Measurements from ENCODE around the gene ITGA3.
A peak's percentile ranks its signal among the peaks of the same experiment; 100 is the strongest.

The ITGA3 gene

DNA sequence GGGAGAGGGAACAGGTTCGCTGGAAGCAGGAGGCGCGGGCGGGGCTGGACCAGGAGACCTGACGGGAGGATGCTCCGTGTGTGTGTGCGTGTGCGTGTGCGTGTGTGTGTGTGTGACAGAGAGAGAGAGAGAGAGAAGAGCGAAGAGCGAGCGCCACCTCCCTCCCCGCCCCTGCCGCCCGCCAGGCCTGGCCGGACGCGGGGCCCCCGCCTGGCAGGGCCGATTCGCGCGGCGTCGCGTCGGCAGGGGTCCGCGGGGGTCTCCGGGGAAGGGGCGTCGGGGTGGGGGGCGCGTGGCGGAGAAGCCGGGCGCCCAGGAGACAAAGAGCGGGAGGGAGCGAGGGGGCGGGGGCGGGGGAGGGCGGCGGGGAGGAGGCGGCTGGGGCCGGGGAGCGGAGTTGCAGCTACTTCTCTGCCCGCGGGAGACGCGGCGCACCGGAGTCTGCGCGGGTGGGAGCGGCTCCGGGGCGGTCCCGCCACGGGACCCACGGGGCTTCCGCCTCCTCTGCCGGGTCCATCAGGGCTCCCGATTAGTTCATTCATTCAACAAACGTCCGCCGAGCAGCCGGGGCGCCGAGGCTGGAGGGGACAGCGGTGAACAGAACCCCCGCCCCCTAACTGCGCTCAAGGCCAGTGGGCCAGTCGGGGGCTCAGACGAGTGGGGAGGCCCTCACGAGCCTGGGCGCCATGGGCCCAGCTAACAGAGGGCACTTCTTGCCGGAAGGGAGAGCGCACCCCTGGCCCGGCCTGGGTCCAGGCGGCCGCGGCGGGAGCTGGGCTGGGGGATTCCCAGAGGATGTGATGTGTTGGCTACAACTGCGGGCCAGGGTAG is 74.0 kb downstream of the ITGA3 start, which contains the start of gene SAMD14:
SAMD14 (minus strand) TSS at position 433 of the 831 bp plus-strand sequence. CDS start 5,201 bp downstream, outside the sequence.
- peak; percentile 38 for DNase-seq (ENCODE audit: low spot score)

DNA sequence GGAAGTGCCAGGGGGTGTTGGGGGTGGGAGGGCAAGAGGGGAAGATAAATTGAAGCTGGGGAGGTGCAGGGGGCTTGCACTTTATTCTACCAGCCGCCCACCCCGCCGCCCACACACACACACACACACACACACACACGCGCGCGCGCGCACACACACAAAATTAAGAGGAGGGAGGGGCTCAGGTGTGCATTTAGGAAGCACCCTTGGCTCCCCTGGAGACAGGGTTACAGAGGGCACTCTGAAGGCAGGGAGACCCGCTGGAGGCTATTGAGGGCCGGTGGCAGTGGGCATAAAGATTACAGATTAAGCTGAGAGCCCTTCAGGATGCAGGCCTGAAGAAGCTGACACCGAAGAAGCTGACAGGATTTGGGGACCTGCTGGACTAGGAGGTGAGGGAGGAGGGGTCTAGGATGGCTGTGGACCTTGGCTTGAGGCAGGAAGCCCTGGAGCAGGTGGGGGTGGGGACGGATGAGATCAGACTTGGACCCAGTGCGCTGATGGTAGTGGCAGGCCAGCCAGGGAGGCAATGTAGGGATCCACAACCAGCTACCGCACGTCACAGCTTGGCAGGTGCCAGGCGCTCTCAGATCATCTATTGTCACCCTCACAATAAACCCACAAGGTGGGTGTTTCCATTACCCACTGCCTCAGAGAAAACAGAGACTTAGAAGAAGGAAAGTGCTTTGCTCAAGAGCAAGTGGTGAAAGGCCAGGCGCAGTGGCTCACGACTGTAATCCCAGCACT is 74.8 kb downstream of the ITGA3 start:
- DNase-seq (ENCODE audit: low spot score), result no peak

DNA sequence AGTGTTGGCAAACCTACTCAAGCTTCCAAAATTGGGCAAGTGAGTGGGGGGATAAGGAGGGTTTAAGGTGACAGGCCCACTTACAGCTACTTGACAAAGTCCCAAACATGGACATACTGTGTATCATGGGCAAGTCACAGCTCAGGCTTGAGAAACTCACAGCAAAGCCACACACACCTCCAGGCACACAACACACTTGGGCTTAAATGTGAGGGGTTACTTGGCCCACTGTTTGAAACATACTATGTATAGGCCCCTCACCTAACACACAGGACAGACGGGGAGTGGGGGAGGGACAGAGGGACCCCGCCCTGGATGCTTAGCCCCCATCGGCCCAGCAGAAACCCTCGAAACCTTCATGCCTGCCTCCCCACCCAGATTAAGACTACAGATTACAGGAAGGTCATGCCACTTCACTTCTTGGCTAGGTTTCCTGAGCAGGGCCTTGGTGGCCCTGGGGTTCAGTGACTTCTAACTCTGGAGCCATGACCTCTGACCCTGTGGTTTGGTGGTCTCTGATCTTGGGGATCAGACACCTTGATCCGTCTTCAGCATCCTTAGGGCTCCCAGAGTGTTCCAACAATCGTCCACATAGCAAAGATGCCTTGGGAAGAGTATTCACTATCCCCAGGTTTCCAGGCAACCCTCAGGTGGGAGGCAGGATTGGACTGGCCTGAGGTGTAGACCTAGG is 76.3 kb downstream of the ITGA3 start:
- no peak for DNase-seq (ENCODE audit: low spot score)

DNA sequence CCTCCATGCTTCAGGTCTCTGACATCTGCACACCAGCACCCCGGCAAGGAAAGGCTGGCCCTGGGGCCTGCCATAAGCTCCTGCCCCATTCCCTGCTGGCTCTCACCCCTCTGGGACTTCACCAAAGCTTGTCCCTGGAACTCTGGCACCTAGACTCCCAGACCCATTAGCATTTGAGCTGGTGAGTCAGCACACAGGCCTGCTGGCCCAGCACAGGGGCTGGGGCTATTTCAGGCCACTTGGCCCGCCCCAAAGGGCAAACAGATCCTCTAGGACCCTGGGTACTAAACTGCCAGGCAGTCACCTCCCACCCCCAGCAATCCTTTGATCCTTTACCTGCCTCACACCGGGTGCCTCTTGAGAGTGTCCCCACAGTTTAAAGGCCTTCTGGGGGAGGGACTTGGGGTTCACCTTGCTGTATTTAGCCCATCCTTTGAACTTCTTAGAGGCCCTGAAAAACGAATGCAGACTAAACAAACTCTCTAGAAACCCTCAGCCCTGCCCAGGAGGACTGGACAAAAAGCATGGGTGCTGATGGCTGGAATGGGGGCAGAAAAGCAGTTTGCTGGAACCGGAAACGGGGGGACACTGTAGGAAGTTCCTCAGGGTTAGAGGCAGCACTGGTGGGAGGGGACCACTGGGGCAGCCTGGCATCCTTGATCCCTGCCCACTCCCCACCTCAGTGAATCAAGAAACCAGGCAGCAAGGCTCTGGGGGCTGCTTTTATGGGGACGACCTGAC is 77.3 kb downstream of the ITGA3 start:
- DNase-seq (ENCODE audit: low spot score), result no peak

DNA sequence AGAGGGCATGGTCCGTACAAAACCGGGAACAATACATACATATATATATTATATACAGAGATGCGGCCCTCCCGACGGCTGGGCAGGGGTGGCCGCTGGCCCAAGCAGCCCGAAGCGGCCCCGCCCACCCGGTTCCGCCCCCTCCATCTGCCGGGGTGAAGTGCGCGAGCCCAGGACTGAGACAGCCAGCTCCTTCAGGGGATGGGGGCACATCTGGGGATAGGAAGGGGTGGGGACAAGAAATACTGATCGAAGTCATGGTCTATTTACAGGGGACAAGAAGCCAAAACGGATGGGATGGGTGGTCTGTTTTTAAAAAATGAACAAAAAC is 77.8 kb downstream of the ITGA3 start:
- no peak for DNase-seq (ENCODE audit: low spot score)

DNA sequence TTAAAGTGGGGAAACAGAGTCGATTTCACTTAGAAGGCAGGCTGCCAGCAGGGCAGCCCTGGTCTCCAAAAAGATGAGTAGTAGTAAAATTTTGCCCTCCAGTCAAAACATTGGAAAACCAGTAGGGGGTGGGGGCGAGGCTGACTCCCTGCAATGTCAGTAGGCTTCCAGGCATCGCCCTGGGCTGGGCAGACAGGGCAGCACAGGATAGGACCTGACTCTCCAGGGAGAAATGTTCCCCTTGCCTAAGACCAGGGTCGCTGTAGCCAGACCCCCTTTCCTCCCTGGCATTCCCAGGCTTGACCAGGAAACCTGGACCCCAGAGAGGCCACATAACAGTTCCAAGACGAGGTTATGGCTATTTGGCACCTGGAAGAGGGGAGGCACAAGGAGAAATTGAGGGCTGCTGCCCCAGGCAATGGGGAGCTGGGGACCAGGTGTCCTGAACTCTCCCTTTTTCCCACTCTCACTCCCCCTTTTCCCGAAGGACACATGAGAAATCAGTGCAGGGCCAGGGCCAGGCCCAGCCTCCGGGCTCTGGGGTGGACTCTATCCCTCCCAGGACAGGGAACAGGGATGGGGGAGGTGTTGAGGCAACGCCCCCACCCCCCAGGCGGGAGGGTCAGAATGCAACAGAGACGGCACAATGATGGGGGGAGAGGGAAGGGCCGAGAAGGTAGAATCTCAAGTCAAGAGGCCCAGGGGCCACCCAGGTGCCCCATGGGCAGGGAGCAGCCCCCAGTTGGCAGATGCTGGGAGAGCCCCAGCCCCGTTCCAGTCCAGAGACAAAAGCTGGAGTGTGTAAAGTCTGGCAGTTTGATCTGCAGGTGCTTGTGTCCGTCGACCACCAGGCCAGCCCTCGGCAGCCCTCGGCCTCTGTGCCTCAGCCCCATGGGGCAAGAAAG is 78.5 kb downstream of the ITGA3 start:
- no peak for DNase-seq (ENCODE audit: low spot score)

DNA sequence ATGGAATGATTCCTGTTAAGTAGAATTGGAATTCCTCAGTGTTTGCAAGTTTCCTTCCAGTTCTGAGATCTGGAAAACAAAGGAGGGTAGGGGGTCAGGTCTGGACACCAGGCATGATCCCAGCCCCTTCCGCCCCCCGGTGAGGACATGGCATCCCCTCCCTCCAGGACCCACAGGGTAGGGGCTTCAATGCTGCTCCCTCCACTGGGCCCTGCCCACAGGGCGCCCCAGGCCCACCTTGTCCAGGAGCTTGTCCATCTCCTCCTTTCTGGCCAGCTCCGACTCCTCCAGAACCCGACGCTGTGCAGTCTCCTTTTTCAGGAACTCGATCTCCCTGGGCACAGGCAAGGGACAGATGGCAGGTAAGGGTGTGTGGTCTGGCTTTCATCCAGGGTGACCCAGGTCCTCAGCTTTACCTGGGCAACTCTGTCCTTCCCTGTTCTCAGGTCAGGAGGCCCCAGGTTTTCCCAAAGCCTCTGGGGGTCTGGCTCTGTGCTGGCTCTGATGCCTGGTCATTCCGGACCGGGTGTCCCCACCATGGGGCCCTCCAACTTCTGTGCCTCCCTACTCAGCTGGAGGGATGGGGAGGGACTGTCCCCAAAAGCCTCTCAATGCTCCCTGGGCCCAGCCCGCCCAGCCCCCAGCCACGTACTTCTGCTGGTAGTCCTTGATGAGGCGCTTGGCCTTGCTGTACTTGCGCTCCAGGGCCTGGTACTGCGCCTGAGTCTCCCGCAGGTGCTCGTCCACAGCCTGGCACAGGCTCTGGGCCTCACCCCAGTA is 79.6 kb downstream of the ITGA3 start:
- no peak for DNase-seq (ENCODE audit: low spot score)

DNA sequence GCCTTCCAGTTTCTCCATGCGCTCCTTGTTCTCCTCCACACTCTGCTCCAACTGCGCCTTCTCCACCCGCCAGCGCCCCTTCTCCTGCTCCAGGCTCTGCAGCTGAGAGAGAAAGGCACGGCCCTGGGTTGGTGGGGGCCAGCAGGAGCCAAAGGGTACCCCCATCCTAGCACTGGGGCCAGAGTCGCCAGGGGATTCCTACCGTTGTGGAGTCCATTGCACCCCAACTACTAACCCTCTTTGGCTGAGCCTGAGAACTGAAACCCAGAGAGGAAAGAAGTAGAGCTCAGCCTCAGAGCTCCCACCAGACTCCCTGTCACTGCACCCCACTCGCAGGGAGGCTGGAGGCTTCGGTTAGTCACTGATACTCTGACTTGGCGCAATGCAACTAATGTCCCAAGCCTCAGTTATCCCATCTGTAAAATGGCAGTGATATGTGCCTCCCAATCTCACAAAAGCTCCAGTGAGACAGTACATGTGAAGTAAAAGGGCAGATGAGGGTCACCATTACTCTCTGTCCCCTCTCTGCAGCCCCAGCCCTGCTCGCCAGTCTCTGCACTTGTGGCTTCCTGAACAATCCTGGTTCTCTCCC is 80.3 kb downstream of the ITGA3 start:
- no peak for DNase-seq (ENCODE audit: low spot score)

DNA sequence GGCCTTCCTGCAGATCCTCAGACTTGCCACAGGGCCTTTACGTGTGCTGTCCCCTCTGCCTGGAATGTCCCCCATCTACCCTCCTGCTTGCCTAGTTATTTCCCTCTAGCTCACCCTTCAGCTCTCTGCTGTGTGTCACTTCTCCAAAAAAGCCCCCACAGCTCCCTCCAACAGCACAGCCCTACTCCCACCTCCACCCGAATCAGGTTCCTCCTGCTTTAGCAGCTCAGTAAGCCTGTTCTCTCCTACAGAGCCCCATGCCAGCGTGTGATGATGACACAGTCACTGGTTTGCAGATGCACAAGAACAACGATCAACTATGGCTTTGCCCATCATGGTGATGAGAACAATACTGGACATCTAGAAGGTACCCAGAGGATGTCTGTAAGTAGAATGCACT is 81.1 kb downstream of the ITGA3 start:
- no peak for DNase-seq (ENCODE audit: low spot score)

DNA sequence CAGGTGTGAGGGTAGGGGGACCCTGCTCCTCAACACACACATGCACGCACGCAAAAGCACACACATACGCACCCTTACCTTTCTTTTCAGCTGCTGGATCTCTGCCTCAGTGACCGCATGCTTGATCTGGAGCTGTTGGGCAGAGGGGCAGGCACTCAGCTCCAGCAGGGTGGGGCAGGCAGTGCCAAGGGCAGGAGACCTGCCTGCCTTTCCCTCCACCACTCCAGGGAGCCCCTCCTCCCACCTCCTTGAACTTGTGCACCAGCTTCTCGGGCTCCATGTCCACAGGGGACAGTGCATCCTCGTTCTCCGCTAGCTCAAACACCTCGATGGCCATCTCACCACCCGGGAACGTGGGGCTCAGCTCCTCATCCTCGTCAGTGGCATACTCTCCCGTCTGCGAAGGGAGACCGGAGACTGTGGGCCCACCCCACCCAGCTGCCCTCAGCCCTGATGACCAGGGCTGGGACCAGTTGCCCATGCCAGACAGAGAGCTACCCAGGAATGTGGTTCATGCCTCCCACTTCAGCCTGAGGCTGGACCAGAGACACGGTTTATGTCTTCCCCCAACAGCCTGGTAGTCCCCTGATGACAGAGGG is 83.4 kb downstream of the ITGA3 start:
- no peak for DNase-seq (ENCODE audit: low spot score)
